Measurements from ENCODE around the gene CANT1.
"Not testable (repeated sequence)": the region's sequence is repeated elsewhere in the genome, so short reads cannot be mapped to it uniquely, and the experiment has no call there.

The CANT1 gene

DNA sequence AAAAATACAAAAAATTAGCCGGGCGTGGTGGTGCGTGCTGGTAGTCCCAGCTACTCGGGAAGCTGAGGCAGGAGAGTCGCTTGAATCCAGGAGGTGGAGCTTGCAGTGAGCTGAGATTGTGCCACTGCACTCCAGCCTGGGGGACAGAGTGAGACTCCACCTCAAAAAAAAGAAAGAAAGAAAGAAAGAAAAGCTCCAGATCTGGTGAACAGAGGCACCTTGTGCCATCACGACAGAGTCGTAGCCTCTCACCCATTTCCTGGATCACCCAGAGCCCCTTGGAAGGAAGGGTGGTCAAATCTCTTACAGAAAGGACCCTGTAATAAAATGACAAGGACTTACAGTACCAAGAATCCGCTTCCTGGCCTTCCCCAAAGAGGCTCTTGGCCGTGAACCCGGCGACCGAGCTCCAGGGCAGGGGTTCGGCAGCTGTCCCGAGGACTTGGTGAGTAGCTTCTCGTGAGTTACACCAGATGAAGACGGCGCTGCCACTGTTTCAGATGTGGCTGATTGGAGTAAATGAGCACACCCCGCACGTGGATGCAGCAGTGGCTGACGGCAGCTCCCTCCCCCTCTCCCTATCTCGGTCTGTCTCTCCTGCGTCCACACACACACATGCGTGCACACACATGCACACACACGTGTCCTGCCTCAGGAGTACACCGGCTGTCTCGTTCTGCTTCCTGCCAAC, 43.3 kb downstream of the CANT1 start:
- no peak for DNase-seq (ENCODE audit: low read depth)
- TF ChIP-seq, protein P1, sequence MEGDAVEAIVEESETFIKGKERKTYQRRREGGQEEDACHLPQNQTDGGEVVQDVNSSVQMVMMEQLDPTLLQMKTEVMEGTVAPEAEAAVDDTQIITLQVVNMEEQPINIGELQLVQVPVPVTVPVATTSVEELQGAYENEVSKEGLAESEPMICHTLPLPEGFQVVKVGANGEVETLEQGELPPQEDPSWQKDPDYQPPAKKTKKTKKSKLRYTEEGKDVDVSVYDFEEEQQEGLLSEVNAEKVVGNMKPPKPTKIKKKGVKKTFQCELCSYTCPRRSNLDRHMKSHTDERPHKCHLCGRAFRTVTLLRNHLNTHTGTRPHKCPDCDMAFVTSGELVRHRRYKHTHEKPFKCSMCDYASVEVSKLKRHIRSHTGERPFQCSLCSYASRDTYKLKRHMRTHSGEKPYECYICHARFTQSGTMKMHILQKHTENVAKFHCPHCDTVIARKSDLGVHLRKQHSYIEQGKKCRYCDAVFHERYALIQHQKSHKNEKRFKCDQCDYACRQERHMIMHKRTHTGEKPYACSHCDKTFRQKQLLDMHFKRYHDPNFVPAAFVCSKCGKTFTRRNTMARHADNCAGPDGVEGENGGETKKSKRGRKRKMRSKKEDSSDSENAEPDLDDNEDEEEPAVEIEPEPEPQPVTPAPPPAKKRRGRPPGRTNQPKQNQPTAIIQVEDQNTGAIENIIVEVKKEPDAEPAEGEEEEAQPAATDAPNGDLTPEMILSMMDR (IDR thresholded peaks at IDR 0.05; ENCODE audit: low read depth, low read length), result no peak
- TF ChIP-seq, protein P2, sequence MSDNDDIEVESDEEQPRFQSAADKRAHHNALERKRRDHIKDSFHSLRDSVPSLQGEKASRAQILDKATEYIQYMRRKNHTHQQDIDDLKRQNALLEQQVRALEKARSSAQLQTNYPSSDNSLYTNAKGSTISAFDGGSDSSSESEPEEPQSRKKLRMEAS (IDR thresholded peaks at IDR 0.05; ENCODE audit: low read depth, low read length), result no peak
- H3K4me3 ChIP-seq (ENCODE audit: low read depth, low read length), result no peak overlapping the region

DNA sequence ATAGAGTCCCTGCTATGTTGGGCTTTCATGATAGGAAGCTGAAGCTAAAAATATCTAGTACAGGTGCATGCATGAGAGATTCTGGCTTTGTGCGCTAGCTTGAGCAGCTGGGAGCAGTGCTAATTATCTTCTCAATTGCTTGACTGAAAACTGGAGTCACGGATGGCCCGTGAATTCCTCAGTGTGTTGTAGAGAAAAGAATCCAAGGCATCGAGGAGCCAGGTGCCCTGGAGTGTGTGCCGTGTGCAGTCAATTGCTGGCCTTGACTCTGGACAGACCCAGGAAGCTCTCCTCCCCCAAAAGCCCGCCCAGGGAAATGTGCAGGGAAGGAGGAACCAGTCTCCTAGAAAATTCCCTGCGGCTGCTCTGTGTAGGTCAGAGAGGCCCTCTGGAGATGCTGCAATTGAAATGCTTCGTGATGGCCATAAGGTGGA, 44.1 kb downstream of the CANT1 start:
- TF ChIP-seq, protein P1 (IDR thresholded peaks at IDR 0.05; ENCODE audit: low read depth, low read length), result no peak
- no peak for TF ChIP-seq POLR2A (IDR thresholded peaks at IDR 0.05; ENCODE audit: extremely low read depth, insufficient read length)
- TF ChIP-seq, protein P2 (IDR thresholded peaks at IDR 0.05; ENCODE audit: low read depth, low read length), result no peak
- no peak for TF ChIP-seq MYC (IDR thresholded peaks at IDR 0.05; ENCODE audit: low read depth, low read length)
- no peak for DNase-seq (ENCODE audit: low read depth)

DNA sequence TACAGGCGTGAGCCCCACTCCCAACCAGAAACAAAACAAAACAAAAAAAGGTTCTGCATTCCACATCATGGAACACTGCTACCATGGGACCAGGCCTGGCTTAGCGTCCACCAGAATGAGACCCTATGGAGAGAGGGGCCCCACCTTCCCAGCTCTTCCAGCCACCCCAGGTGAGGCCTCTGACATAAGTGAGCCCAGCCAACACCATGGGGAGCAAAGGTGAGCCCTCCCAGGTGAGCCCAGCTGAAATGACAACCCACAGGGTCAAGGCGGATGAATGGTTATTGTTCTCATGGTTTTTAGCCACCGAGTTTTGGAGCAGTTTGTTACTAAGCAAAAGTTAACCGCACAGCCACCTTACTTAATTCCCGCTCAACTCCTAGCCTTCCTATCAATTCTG, 46.2 kb downstream of the CANT1 start:
- TF ChIP-seq, protein P2 (IDR thresholded peaks at IDR 0.05; ENCODE audit: low read depth, low read length), result no peak
- TF ChIP-seq MYC (IDR thresholded peaks at IDR 0.05; ENCODE audit: low read depth, low read length) (no peak), POLR2A (IDR thresholded peaks at IDR 0.05; ENCODE audit: extremely low read depth, insufficient read length) (no peak)
- TF ChIP-seq, protein P1 (IDR thresholded peaks at IDR 0.05; ENCODE audit: low read depth, low read length), result no peak
- H3K4me3 ChIP-seq (ENCODE audit: low read depth, low read length), result no peak overlapping the region
- no peak for DNase-seq (ENCODE audit: low read depth)

More for the DNA sequence above, 44.1 kb downstream of the CANT1 start:
- H3K4me3 ChIP-seq (ENCODE audit: low read depth, low read length), result no peak overlapping the region

DNA sequence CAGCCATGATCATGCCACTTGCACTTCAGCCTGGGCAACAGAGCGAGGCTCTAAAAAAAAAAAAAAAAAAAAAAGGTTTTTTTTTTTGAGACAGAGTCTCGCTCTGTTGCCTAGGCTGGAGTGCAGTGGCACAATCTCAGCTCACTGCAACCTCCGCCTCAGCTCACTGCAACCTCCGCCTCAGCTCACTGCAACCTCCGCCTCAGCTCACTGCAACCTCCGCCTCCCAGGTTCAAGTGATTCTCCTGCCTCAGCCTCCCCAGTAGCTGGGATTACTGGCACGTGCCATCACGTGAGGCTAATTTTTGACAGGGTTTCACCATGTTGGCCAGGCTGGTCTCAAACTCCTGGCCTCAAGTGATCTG, 46.6 kb downstream of the CANT1 start:
- H3K4me3 ChIP-seq (ENCODE audit: low read depth, low read length); DNase-seq (ENCODE audit: low read depth): not testable (repeated sequence)

DNA sequence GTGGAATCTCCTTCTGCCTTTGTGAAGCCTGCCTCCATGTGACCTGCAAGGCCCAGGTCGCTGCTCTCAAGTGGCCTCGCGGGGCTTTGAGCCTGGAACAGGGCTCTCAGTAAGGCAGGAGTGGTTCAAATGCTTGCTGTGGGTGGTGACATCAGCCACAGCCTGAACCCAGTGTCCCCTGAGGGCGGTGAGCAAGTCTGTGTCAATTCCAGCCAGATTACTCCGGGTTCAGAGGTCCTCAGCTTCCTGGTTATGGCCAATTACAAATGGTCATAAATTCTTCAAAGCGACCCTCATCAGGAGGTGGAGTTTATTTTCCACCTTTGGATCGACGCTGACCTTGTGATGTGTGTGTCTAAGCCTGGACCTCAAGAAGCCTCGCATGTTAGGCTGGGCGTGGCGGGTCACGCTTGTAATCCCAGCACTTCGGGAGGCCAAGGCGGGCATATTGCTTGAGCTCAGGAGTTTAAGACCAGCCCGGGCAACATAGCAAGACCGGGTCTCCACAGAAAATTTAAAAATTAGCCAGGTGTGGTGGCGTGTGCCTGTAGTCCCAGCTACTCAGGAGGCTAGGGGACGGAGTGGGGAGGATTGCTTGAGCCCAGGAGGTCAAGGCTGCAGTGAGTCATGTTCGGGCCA, 47.1 kb downstream of the CANT1 start:
- TF ChIP-seq, protein P1 (IDR thresholded peaks at IDR 0.05; ENCODE audit: low read depth, low read length), result no peak
- no peak for TF ChIP-seq POLR2A (IDR thresholded peaks at IDR 0.05; ENCODE audit: extremely low read depth, insufficient read length)
- TF ChIP-seq, protein P2 (IDR thresholded peaks at IDR 0.05; ENCODE audit: low read depth, low read length), result no peak
- TF ChIP-seq MYC (IDR thresholded peaks at IDR 0.05; ENCODE audit: low read depth, low read length), result no peak
- DNase-seq (ENCODE audit: low read depth), result peak; percentile 59
- H3K4me3 ChIP-seq (ENCODE audit: low read depth, low read length), result no peak overlapping the region

DNA sequence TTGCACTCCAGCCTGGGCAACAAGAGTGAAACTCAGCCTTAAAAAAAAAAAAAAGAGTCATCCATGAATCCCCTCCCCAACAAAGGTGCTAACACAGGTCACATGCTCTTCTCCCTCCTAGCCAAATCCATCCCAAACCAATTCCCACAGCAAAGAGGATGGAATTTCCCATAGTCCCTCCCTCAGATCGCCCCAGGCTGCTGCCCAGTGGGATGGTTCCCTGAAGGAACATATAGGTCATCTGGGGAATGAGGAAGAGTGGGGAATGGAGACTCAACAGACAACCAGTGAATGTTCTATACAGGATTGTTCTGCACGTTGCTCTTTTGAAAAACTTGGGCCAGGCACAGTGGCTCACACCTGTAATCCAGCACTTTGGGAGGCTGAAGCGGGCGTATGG, 48.0 kb downstream of the CANT1 start:
- H3K4me3 ChIP-seq (ENCODE audit: low read depth, low read length), result no peak overlapping the region
- no peak for TF ChIP-seq POLR2A (IDR thresholded peaks at IDR 0.05; ENCODE audit: extremely low read depth, insufficient read length)
- TF ChIP-seq, protein P2 (IDR thresholded peaks at IDR 0.05; ENCODE audit: low read depth, low read length), result no peak
- TF ChIP-seq MYC (IDR thresholded peaks at IDR 0.05; ENCODE audit: low read depth, low read length), result no peak
- TF ChIP-seq, protein P1 (IDR thresholded peaks at IDR 0.05; ENCODE audit: low read depth, low read length), result no peak
- no peak for DNase-seq (ENCODE audit: low read depth)

Measured in NB4 (cell line).